ENCODE data around the gene KLK8.

DNA sequence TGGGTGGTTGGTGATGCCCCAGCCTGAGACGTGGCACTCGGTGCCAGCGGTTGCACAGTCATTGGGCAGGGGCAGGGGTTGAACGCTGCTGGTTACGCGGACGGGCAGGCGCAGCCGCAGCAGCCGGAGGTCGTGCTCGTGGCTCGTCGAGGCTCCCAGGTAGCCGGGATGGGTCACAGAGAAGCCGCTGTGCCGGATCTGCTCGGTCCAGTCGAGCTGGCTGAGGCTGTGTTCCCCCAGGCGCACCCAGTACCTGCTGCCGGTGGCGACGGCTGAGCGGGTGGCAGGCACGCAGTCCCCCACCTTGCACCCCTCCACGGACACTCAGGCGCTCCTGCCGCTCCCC, 30.4 kb upstream of the KLK8 start:
- TF ChIP-seq EZH2 (IDR thresholded peaks at IDR 0.05; ENCODE audit: insufficient read depth, poor library complexity, severe bottlenecking) (no peak), EZH2phosphoT487 (IDR thresholded peaks at IDR 0.05; ENCODE audit: insufficient read depth, low read depth) (no peak)

Measured in GM23248 (cell line).